Adipocyte (in vitro differentiated cells): ENCODE data around the gene STYXL2.

Experiments
- DNase-seq: peaks from one replicate; pipeline ENCODE4 v3.0.0-alpha.2; 2015; ENCODE audit warnings: low read depth
- H3K27me3 ChIP-seq: replicated peaks from 2 replicates; pipeline ENCODE4 v1.7.0; 2013; ENCODE audit warnings: mild to moderate bottlenecking, low read length, moderate library complexity; ENCODE audit not compliant: control insufficient read depth, insufficient read depth
- H3K36me3 ChIP-seq: 2 replicates; pipeline ENCODE4 v1.7.0; 2013; ENCODE audit warnings: low read length, mild to moderate bottlenecking, moderate library complexity; ENCODE audit not compliant: control insufficient read depth, insufficient read depth, severe bottlenecking
- H3K4me1 ChIP-seq: 2 replicates; pipeline ENCODE4 v1.7.0; 2013; ENCODE audit warnings: mild to moderate bottlenecking, low read length, moderate library complexity; ENCODE audit not compliant: control insufficient read depth, insufficient read depth
- H3K4me3 ChIP-seq: 2 replicates; pipeline ENCODE4 v1.7.0; 2013; ENCODE audit warnings: mild to moderate bottlenecking, low read length, moderate library complexity
- H3K9ac ChIP-seq: 2 replicates; pipeline ENCODE4 v1.7.0; 2013; ENCODE audit warnings: mild to moderate bottlenecking, low read length, moderate library complexity
- H3K9me3 ChIP-seq: 2 replicates; pipeline ENCODE4 v1.7.0; 2013; ENCODE audit warnings: mild to moderate bottlenecking, low read length, moderate library complexity; ENCODE audit not compliant: control insufficient read depth

The STYXL2 gene

DNA sequence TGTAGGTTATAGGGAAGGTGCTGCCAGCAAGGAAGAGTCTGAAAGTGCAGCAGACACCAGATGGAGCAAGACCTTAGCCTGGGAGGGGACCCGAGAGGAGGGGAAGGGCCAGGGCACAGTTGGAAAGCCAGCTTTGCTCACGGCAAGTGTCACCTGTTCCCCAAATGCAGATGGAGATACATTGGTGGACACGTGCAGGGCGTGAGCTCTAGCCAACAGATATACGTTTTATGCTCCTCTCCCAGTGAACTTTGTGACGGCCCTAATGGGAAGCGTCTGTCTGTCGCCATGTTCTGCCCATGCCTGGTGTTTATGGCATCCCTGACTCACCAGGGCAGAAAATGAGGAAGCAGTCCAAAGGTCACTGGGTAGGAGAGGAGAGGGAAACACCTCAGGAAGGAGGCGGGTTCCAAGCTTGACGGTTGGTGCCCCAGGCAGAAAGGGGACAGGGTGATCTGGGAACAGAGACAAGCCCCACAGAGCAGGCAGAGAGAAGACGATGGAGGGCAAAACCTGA is 11.3 kb upstream of the STYXL2 start:
- peaks cover 51% of the 10 kb centered on the region for H3K27me3 ChIP-seq
- H3K36me3 ChIP-seq: no peaks in the 10 kb centered on the region
- H3K9ac ChIP-seq: no peak overlapping the region
- no peaks in the 10 kb centered on the region for H3K9me3 ChIP-seq
- DNase-seq: no peak
- no peak overlapping the region for H3K4me3 ChIP-seq
- no peaks in the 10 kb centered on the region for H3K4me1 ChIP-seq

DNA sequence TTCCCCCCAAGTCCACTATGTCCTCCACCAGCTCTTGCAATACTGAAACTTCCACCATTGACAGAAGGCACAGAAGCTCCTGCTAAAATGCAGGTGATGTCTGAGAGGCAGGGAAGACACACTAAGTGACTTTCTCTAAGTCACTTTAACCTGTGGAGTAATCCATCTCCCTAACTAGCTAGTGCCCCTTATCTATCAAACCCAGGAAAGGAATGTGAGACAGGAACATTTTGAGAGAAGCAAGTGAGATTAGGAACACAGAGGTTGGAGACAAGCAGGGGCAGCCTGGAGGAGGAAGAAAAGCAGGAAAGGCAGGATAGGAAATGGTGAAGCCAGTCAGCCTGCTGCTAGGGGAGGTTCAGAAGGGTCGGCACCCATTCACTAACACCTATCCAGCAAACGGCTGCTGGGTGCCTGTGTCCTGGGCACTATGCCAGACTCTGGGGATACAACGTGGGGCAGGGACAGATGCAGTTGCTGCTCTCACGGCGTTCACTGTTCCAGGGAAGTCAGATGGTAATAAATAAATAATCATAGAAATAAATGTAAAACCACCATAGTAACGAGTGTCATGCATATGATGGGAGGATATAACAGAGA is 10.7 kb upstream of the STYXL2 start:
- peaks cover 51% of the 10 kb centered on the region for H3K27me3 ChIP-seq
- no peaks in the 10 kb centered on the region for H3K9me3 ChIP-seq
- H3K4me3 ChIP-seq: no peak overlapping the region
- no peaks in the 10 kb centered on the region for H3K36me3 ChIP-seq
- H3K4me1 ChIP-seq: no peaks in the 10 kb centered on the region
- no peak overlapping the region for H3K9ac ChIP-seq
- no peak for DNase-seq

DNA sequence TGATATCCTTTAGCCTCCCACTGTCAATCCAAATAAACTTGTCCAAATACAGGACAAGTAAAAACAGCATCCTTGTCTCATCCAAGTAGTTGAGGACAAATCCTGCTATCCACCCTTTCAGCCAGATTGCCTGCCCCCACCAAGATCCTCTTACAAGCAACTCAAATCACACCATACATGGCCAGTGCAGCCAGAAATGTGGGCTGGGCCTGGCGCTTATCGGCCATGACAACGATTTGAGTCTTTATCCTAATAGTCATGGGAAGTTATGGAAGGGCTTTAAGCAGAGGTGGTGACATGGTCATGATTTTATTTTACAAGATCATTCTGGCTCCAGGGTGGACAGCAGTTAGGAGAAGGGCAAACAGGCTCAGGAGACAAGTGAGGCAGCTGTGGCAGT is 10.0 kb upstream of the STYXL2 start:
- no peak for DNase-seq
- Histone ChIP-seq H3K27me3 (peaks cover 58% of the 10 kb centered on the region), H3K4me1 (no peaks in the 10 kb centered on the region), H3K9ac (no peak overlapping the region), H3K4me3 (no peak overlapping the region), H3K36me3 (no peaks in the 10 kb centered on the region), H3K9me3 (no peaks in the 10 kb centered on the region)

GRCh38 chr1:167084757-167085156 is 9.1 kb upstream of the STYXL2 start:
- Histone ChIP-seq H3K4me1 (no peaks in the 10 kb centered on the region), H3K9me3 (no peaks in the 10 kb centered on the region), H3K9ac (no peak overlapping the region), H3K4me3 (no peak overlapping the region), H3K36me3 (no peaks in the 10 kb centered on the region), H3K27me3 (peaks cover 55% of the 10 kb centered on the region)
- DNase-seq: no peak

GRCh38 chr1:167086033-167086432 is 7.8 kb upstream of the STYXL2 start:
- Histone ChIP-seq H3K9me3 (no peaks in the 10 kb centered on the region), H3K36me3 (no peaks in the 10 kb centered on the region), H3K4me1 (no peaks in the 10 kb centered on the region), H3K27me3 (peaks cover 55% of the 10 kb centered on the region), H3K4me3 (no peak overlapping the region), H3K9ac (no peak overlapping the region)
- no peak for DNase-seq

DNA sequence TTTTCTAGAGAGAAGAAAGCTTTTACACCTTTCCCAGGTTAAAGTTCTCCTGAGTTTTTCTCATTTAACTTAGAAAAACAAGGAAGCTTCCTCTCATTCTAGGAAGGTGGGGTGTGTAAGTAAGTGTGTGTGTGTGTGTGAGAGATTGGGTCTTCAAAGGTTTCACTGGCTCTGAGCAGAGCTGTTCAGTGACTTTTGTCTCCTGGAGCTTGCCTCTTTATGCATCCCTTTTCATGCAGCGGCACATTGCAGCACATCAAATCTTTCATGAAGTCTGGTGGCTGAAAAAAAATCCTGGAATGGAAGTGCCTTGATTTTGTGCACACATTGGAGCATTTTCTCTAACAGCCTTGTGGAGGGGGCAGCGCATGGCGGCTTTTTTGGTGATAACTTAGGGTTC is 7.1 kb upstream of the STYXL2 start:
- Histone ChIP-seq H3K4me3 (no peak overlapping the region), H3K4me1 (no peaks in the 10 kb centered on the region), H3K36me3 (no peaks in the 10 kb centered on the region), H3K9me3 (no peaks in the 10 kb centered on the region), H3K27me3 (peaks cover 47% of the 10 kb centered on the region), H3K9ac (no peak overlapping the region)
- no peak for DNase-seq

DNA sequence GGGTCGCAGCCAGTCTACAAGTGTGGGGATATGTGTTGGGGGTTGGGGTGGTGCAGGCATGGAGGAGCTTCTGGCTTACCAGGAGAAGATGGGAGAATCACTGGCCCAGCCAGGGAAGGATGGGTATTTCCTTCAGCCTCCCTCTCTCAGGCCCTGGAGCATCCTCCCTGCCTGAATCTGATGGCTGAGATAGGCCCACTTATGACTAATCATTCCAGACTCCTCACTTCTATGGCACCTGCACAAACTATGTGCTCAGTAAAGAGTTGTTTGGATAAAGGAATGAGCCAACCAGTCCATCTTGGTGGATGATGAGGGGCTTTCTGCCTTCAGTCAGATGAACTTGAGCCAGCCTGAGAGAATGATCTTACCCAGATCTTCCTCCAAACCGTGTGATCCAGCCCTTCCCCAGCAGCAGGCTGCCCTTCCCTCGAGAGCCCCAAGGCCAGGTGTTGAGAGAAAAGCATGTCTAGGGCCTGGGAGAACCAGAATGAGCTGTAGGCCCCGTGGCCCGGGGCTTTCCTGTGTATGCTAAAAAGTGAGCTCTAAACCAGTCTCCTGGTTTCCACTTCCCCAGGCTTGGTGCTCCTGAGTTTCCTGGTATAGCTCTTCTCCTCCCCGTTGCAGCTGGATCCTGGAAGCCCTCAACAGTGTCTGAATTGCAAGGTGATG is 5.0 kb upstream of the STYXL2 start:
- no peaks in the 10 kb centered on the region for H3K36me3 ChIP-seq
- peaks cover 35% of the 10 kb centered on the region for H3K27me3 ChIP-seq
- no peak for DNase-seq
- no peaks in the 10 kb centered on the region for H3K4me1 ChIP-seq
- H3K9me3 ChIP-seq: no peaks in the 10 kb centered on the region
- no peak overlapping the region for H3K4me3 ChIP-seq
- no peak overlapping the region for H3K9ac ChIP-seq

- peaks cover 38% of the 10 kb centered on the region for H3K27me3 ChIP-seq
- DNase-seq: no peak
- H3K9ac ChIP-seq: no peak overlapping the region
- H3K9me3 ChIP-seq: no peaks in the 10 kb centered on the region
- no peaks in the 10 kb centered on the region for H3K36me3 ChIP-seq
- no peak overlapping the region for H3K4me3 ChIP-seq
- no peaks in the 10 kb centered on the region for H3K4me1 ChIP-seq
Observed at GRCh38 chr1:167089939-167090313, 3.9 kb upstream of the STYXL2 start.

- no peaks in the 10 kb centered on the region for H3K4me1 ChIP-seq
- H3K9ac ChIP-seq: no peak within 1 kb of the TSS
- no peaks in the 10 kb centered on the region for H3K36me3 ChIP-seq
- H3K4me3 ChIP-seq: no peak within 1 kb of the TSS
- H3K27me3 ChIP-seq: peaks cover 37% of the 10 kb centered on the region
- H3K9me3 ChIP-seq: no peaks in the 10 kb centered on the region
- DNase-seq: no peak
Observed at GRCh38 chr1:167090314-167090942, 3.4 kb upstream of the STYXL2 start, which contains the start of gene GPA33. Gene GPA33 (minus strand): TSS chr1:167090377. CDS start chr1:167090287, 90 bp downstream.

- Histone ChIP-seq H3K27me3 (peaks cover 36% of the 10 kb centered on the region), H3K9me3 (peaks cover 13% of the 10 kb centered on the region), H3K4me1 (no peaks in the 10 kb centered on the region), H3K9ac (no peak overlapping the region), H3K36me3 (no peaks in the 10 kb centered on the region), H3K4me3 (no peak overlapping the region)
- no peak for DNase-seq
Observed at GRCh38 chr1:167092653-167093052, 1.2 kb upstream of the STYXL2 start.

GRCh38 chr1:167094690-167095089 is 815 bp downstream of the STYXL2 start:
- no peak overlapping the region for H3K9ac ChIP-seq
- H3K9me3 ChIP-seq: peaks cover 13% of the 10 kb centered on the region
- H3K27me3 ChIP-seq: peaks cover 28% of the 10 kb centered on the region
- no peak overlapping the region for H3K4me3 ChIP-seq
- H3K4me1 ChIP-seq: no peaks in the 10 kb centered on the region
- no peaks in the 10 kb centered on the region for H3K36me3 ChIP-seq
- no peak for DNase-seq
